ENCODE data around the gene PLK1.

- TF ChIP-seq MAX (IDR thresholded peaks at IDR 0.05) (no peak), CEBPB (IDR thresholded peaks at IDR 0.05) (peak; percentile 47; the same call in 1 of the 2 replicates), EP300 (IDR thresholded peaks at IDR 0.05; ENCODE audit: borderline replicate concordance) (no peak), EGR1 (IDR thresholded peaks at IDR 0.05) (no peak), CREB1 (IDR thresholded peaks at IDR 0.05; ENCODE audit: low read depth) (no peak)
Measured at GRCh38 chr16:23729503-23730424, 51.1 kb downstream of the PLK1 start.
